NCI-H1930 (cell line): ENCODE data around the gene SCUBE3.

Source experiments
- DNase-seq, 2 experiments: peaks; one replicate each; lab custom pipeline; 2025; lab: John Stamatoyannopoulos, UW

SCUBE3 gene

DNA sequence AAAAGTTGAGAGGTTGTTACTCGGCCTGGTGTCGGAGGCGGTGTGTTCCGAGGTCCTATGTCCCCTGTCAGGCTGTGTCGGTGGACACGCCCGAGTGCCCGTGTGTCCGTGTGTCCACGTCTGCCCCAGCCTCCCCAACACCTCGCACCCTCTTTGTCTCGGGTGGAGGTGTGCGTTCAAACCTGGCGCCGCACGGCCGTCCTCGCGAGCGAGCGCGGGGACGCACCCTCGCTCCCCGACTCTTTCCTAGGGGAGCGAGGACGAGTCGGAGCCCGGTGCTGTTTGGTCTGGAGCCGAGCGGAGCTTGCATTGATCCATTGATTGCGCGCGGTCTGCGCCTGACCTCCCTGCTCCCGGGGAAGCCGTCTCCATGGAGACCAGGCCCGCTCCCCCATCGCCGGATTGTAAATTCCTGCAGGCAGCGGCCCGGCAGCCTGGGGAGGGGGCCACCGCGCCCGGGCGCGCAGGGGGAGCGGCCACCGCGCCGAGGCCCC, 411 bp upstream of the SCUBE3 start:
- no peak for DNase-seq

DNA sequence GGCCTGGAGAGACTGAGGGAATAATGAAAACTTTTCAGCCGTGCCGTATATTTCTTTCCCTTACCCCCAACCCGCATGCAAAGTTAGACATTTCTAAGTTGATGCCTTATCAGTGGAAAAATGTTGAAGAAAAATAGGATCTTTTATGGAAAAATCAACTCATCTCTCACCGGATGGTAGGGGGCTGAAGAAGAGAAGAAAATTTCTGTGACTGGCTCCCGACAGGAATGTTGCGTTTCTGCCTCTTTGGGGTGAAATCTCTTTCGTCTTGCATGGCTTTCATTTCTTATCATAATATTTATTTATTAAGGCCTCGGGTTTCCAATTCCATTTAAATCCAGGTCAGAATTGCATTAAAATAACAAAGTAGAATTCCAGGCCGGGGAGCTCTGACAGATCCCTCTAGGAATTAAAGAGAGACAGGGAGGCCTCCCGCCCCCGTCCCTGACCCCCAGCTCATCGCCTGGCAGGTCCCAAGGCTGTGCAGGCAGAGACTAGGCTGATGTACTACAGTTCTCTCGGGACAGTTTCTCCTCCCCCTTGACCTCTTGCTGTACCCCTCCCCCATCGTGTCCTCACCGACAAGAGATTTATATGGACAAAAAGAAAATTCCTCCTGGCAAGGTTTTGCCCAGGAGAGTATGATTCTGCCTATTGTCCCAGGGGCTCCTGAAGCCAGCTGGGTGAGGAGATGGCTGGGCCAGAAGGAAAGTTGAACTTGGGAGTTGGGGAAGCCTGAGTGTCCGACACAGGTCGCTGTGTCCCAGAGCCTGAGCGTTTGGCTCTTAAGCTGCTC, 1.3 kb downstream of the SCUBE3 start:
- no peak for DNase-seq

DNA sequence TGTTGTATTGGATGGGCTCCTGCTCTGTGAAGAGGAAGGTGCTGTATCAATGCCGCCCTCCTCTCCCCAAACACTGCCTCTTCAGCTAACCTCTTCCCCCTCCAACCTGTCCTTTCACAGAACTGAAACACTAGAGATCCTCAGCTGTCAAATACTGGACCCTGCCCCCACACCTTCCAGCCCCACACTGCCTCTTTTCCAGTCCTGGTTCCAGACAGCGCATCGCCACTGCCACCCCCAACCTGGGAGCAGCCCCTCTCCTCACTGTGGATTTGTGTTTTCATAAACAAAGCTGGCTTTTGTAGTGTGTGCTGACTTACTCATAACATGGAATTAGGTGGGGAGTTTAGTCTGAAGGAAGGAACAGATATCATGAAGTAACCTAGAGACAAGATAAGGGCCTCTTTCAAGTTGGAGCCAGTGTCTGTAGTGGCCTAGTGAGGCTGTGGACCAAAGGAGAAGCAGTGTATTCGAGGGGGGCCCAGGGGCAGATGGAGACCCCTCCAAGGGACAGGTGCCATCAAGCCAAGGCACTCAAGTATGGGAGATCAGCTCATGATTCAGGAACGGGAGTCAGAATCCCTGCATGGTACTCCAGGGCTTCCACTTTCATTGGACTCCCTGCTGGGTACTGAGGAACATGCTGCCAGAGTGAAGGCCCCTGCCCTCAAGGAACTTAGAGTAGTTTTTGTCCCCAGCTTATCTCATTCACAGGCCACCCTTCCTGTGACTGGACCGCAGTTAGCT, 2.1 kb downstream of the SCUBE3 start:
- DNase-seq, result no peak

DNA sequence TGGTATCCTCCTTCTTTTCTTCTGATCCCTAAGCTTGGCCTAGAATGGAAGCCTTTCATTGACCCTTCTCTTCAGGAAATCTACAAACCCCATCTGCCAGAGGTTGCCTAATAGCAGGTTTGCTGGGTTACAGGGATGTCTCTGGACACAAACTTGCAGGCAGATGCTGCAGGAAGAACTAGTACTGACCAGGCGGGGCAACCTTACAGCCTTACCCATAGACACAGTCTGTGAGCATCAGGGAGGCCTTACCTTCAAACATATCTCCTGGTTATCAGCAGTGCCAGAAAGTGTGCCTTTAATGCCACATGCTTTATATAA, 2.6 kb downstream of the SCUBE3 start:
- no peak for DNase-seq

DNA sequence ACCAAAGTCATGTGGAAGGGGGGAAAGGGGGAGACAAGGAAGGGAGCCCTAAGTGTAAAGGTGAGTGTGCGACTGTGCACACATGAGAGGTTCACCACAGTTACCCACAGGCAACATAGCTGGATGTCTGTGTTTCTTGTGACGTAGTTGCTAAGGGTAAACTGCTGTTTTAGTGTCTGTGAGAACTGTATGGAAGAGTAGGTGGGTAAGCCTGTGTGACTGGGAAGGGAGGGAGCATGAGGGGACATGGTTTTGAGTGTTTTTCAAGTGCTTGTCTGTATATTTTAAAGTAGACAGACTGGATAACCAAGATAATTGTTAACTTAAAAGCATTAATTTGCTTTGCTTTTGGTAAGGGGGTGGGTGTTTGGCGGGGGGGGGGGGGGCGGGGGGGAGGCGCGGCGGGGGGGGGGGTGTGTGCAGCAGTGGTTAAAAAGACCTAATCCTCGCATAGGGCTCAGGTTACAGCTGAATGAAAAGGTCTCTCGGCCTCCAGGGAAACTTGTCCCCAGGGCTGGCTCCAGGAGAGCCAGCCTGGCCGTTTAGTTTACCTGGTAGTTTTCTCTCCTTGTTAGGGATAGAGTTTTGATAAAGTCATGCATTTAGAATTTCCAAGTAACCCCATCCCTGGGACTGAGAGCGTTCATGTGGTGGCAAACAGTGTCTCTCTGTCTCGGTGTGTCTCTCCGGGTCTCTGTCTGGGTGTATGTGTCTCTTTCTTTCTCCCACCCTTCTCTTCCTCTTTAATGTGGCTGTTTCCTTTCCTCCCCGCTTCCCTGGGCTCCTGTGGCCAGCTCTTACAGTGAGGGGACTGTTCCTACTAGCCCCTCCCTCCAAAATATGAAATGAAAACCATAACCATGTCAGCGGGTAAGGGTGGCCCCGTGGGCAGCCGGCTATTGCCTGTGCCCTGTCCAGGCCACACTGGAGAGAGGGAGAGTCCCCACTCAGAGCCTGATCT, 3.4 kb downstream of the SCUBE3 start:
- DNase-seq, result no peak

DNA sequence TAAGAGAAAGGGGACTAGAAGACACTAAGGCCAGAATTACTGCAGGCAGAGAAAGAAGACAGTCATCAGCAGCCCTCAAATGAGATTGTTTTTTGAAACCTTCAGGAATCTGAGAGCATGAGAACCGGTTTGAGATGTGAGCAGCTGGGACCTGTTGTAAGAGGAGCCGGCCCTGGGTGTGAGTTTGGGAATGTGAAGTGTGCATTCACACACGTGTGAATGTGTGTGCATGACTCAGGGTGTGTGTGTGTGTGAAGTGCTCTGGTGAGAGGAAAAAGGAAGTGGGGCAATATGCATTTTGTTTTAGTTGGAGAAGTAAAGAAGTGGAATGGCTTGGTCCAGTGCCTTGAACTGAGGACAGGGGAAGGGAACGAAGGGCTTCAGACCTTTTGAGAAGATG, 4.3 kb downstream of the SCUBE3 start:
- no peak for DNase-seq

DNA sequence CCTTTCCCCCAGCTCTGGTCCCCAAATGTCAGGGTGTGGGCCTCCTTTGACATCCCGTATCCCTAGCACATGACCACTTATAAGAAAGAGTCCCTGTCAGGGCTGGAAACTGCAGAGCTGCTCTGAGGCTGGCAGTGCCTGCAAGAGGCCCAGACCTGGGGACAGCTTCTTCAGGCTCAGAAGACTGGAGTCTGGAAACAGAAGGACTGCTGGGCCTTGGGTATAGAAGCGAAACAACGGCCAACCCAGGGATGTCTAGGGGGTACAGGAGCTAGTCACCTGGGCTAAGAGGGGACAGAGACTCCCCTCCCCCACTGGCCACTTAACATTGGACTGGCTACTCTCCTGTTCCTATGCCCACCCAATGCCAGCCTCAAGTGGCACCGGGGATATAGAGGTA, 4.7 kb downstream of the SCUBE3 start:
- no peak for DNase-seq

DNA sequence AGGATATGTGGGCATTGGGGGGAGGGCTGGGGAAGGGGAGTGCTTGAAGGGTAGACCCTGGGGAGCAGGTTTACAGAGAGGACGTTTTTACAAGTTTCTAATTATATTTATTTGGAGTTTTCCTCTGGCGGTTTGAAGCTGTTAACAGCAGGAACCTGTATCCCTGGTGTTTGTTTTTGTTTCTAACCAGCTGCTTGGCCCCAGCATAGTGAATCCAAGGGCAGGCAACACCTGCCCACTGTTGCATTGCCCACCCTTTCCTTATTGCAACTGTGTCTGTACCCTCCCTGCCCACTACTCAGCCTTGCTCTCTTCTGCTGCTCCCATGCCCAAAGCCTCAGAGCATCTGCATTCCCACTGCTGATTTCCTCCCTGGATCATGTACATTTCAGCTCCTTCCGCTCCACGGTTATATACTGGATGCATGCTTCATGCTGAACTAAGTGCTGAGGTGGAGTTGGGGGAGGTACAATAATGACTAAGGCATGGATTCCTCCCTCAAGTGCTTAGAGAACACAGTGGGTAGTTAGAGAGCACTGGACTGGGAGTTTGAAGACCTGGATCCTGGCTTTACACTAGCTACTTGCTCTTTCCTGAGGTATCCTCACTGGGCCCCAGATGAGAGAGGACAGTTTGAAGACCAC, 6.0 kb downstream of the SCUBE3 start:
- no peak for DNase-seq

DNA sequence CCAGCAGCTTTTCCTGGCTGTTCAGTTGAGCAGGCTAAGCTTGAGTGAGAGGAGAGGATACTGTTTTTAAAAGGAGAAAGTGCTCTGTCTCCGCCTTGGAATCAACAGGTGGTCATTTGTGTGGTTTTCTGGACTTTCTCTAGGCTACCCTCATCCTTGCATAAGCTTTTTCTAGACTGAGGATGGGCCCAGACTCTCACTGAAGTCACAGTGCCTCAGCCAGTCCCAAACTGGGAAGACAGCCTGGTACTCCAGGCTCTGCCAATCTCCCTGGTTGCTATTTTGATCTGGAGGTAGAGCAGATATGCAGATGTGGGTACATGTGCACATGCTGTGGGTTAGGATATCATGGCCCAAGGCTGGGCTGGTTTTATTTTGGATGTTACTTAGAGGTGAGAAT, 7.0 kb downstream of the SCUBE3 start:
- DNase-seq, result no peak

DNA sequence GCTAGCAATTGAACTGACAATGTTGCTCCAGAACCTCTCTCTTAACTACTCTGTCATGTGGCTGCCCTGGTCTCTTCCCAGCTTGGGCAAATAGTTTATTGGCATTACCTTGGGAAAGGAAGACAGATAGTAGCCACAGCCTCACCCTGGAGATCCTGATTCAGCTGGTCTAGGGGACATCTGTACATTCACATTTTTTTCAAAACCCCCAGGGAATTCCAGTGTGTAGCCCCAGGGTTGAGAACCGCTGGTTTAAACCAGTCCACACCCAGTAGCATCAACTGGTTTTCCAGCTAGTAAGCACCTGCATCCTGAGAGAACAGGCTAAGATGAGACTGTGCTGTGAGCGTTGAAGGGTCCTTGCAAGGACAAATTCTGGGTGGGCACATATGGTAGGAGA, 9.6 kb downstream of the SCUBE3 start:
- DNase-seq, result no peak

DNA sequence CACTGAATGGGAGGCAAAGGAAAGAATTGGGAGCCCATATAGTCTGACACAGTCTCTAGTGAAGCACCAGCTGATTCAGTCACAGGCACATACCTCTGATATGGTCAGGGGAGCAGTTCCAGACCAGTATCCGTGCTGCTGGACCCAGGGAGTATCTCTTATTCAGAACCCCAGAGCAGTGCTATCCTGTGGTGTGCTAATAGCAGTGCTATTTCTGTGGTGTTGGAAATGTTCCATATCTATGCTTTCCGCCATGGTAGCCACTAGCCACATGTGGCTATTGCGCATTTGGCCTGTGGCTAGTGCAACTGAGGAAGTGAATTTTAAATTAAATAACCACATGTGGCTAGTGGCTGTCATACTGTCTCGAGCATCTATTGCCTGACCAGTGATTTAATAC, 11.0 kb downstream of the SCUBE3 start:
- DNase-seq, result no peak

DNA sequence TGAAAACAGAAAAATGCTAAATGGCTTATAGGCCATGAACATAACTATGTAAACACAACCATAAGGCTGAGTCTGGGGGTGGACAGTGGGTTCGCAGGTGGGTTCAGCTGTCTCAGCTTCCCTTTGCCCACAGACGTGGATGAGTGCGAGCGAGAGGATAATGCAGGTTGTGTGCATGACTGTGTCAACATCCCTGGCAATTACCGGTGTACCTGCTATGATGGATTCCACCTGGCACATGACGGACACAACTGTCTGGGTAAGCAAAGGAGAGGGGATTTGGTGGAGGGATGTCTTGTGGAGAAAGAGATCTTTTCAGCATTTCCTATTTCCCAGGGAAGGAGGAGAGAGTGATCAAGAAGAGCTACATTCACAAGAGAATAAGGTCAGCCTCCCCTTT, 14.7 kb downstream of the SCUBE3 start:
- DNase-seq, result no peak

DNA sequence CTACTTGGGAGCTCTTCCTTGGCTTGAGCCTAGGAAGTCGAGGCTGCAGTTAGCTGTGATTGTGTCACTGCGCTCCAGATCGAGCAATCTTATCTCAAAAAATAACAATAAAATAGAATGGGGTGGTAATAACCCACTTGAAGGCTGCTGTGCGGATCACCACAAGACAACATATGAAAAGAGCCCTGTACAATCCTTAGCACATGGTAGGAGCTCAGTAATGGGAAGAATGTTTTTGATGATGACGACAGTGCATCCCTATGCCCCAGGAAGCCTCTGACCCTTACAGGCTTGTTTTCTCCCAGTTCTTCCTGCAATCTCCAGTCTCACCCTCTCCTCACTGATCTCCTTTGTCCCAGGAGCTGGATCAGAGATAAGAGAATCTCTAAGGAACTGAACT, 15.5 kb downstream of the SCUBE3 start:
- no peak for DNase-seq

DNA sequence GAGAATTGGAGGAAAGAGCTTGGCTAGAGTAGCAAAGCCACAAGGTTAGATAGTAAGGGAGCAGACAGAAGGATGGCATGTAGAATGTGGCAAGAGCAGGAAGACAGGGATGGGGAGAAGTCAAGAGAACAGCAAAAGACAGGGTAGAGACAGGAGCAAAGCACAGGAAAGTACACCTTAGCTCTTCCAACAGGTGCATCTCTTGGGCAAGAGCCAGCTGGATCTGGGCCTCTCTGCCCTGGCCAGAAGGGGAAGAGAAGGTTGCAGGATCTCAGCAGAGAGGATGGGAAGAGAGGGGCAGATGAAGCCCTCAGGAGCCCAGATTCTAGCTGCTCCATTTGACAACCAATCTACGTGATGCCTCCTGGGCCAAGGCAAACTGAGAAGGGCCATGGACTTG, 16.7 kb downstream of the SCUBE3 start:
- DNase-seq, result no peak

DNA sequence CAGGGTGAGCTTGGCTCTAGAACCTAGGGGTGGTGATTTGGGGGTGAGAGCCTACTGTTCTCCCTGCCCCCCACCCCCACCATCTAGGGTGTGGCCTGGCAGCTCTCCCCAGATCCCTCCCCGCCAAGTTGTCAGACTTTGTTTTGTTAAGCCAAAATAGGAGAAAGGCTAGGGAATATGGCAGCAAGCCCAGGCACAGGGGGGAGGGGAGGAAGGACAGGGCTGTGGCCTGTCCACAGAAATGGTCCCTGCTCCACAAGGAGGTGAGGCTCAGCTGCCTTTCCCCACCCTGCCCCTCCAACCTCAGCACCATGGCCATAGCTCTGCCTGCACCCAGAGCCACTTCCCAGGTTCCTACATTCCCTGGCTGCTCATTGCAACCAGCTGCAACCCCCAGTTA, 17.2 kb downstream of the SCUBE3 start:
- no peak for DNase-seq

DNA sequence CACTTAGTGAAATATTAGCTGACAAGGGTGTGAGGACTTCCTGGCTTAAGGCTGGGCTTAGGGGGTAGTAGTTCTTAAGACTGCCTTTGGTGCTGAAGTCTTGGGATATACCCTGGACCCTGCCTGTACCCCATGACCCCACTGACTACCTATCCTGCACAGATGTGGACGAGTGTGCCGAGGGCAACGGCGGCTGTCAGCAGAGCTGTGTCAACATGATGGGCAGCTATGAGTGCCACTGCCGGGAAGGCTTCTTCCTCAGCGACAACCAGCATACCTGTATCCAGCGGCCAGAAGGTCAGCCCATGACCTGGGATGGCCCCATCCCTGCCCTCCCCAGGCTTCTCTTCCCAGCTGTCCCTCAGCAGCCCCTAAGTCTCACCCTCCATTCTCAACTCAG, 17.8 kb downstream of the SCUBE3 start:
- DNase-seq, result no peak

DNA sequence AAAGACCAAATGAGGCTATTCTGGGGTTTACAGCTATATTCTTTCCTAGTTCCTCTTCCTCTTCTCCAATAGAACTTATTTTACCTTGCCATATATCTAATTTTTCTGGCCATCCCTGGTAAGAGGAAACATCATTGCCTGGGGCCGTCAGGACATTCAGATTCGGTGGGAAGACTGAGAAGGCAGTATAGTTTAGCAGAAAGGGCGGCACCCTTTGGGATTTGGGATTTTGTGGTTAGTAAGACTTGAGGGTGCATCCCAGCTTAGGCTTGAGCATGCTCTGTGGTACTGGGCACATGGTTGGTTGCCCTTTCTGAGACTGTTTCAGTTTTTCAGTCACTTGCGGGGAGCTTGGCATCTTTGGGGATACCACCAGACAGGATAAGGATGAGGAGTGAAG, 21.1 kb downstream of the SCUBE3 start:
- no peak for DNase-seq

DNA sequence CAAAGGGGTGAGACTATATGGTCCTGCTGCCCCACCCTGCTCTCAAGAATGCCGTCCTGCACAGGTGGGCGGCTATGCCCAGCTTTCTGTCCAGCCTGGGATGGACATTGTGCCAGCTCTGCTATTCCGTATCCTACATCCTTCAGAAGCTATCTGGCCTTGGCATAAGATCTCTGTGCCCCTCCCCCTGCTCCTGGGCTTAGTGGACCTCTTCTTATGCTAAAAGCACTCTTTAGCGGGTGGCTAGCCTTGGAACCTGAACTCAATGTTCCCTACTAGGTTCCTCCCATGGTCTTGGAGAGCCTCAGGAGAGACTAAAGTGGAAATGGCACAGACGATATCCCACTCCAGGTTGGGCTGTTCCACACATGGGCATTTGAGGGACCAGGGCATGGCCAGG, 22.5 kb downstream of the SCUBE3 start:
- no peak for DNase-seq

DNA sequence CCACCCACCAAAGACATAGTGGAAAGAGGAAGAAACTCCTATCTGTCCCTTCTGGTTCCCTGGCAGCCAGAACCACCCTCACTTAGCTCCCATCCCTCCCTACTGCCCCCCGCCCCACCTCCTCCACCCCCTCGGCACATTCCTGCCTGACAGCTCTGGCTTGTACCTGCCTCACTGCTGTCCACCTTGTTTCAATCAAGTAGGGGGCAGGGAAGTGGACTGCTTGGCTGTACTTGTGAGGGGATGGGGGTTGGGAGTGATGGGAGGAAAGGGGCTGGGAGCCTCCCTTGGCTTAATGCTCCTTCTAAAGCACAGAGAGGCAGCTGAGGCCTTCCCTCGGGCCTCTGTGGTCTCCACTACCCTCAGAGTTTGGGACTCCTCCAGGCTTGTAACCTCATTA, 23.7 kb downstream of the SCUBE3 start:
- no peak for DNase-seq

DNA sequence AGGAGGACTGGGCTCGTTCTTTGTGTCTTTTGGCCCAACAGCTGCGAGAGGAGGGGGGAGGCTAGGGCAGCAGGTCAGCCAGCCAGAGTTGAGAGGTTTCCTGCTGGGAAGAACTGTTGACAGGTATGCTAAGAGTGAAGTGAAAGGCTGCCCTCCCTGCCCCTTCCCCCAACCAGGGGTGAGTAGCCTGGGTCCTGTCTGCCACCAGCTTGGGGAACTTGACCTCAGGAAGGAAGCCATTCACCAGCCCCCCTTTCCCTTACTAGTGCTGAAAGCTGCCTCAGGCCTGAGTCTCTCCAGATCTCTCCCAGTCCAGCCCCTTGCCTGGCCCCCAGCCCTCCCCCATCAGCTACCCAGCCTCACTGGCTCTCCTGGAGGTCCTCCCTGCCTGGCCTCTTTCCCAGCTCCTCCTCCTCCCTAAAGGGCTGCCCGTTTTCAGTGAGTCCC, 25.1 kb downstream of the SCUBE3 start:
- DNase-seq, result no peak

DNA sequence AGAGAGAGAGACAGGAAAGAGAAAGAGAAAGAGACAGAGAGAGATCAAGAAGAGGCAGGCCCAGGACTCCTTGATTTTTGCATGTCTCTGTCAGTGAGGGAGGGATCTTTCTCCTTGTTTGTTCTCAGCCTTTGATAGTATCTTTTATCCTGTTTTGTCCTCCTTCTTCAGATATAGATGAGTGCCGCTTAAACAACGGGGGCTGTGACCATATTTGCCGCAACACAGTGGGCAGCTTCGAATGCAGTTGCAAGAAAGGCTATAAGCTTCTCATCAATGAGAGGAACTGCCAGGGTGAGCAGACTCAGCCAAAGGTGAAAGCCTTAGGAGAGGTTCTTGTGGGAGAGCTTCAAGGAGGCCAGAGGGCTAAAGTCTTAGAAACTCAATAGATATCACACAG, 25.8 kb downstream of the SCUBE3 start:
- no peak for DNase-seq
